AG09309 (cell line): ENCODE measurements around the gene EPB41L3.

ENCODE experiments used
- DNase-seq: peaks from one replicate; pipeline ENCODE4 v3.0.0-alpha.2; 2010; ENCODE audit warnings: low read depth
- H3K4me3 ChIP-seq: 2 replicates; pipeline ENCODE4 v1.5.1; 2011; ENCODE audit warnings: mild to moderate bottlenecking, low read depth, low read length, moderate library complexity; ENCODE audit not compliant: control insufficient read depth
- CTCF ChIP-seq: IDR thresholded peaks from 2 replicates; pipeline ENCODE4 v1.5.1; 2011; ENCODE audit warnings: mild to moderate bottlenecking, low read depth, low read length, inconsistent platforms; ENCODE audit not compliant: insufficient read depth, control insufficient read depth; ENCODE audit errors: missing control alignments

The EPB41L3 gene

GRCh38 chr18:5451871-5452270 is 91.9 kb downstream of the EPB41L3 start:
- no peak overlapping the region for H3K4me3 ChIP-seq
- no peak for TF ChIP-seq CTCF
- no peak for DNase-seq

GRCh38 chr18:5451150-5451549 is 92.6 kb downstream of the EPB41L3 start:
- TF ChIP-seq CTCF, result no peak
- no peak for DNase-seq
- H3K4me3 ChIP-seq, result no peak overlapping the region

GRCh38 chr18:5449858-5450509 is 93.8 kb downstream of the EPB41L3 start:
- no peak for TF ChIP-seq CTCF
- no peak for DNase-seq
- H3K4me3 ChIP-seq, result no peak overlapping the region

GRCh38 chr18:5447442-5447841 is 96.4 kb downstream of the EPB41L3 start:
- no peak for TF ChIP-seq CTCF
- DNase-seq, result no peak
- no peak overlapping the region for H3K4me3 ChIP-seq

- DNase-seq, result no peak
- no peak for TF ChIP-seq CTCF
- no peak overlapping the region for H3K4me3 ChIP-seq
Measured at GRCh38 chr18:5444847-5445246, 99.0 kb downstream of the EPB41L3 start.

- TF ChIP-seq CTCF, result no peak
- no peak for DNase-seq
- H3K4me3 ChIP-seq, result no peak overlapping the region
Measured at GRCh38 chr18:5444269-5444668, 99.5 kb downstream of the EPB41L3 start.
